Esophagus squamous epithelium (tissue), 5 donors: ENCODE data around the gene RFTN1. TPM values are rescaled to one million over a fixed set of nuclear protein-coding genes. Genes with fewer than 3 reads are reported as not detected.

Source experiments
- DNase-seq: peaks from one replicate; lab custom pipeline; 2025; lab: John Stamatoyannopoulos, UW
- H3K27ac ChIP-seq, 4 donors: fragments of 200-600 bp; sonication (generic); one replicate each; pipeline ENCODE4 v1.5.1; 2016 to 2019; ENCODE audit warnings: mild to moderate bottlenecking in 1 of 4
- H3K27me3 ChIP-seq, 4 donors: fragments of 200-600 bp; sonication (generic); 1 replicate in 3 of 4; 2 replicates in 1 of 4; pipeline versions ENCODE4 v1.5.1 to v1.6.0; 2017 to 2021; ENCODE audit warnings: antibody characterized with exemption in 1 of 4
- H3K36me3 ChIP-seq, 3 donors: fragments of 200-600 bp; sonication (generic); one replicate each; pipeline ENCODE4 v1.5.1; 2016 to 2019
- H3K4me1 ChIP-seq, 3 donors: fragments of 200-600 bp; sonication (generic); one replicate each; pipeline ENCODE4 v1.5.1; 2017 to 2019
- H3K4me3 ChIP-seq, 4 donors: fragments of 200-600 bp; sonication (generic); 1 replicate in 3 of 4; 2 replicates in 1 of 4; pipeline ENCODE4 v1.5.1; 2016 to 2019; ENCODE audit warnings: mild to moderate bottlenecking in 2 of 4, moderate library complexity in 1 of 4
- H3K9me3 ChIP-seq, 3 donors: fragments of 200-600 bp; sonication (generic); one replicate each; pipeline ENCODE4 v1.5.1; 2016 to 2019
- POLR2A ChIP-seq, 4 donors: fragments of 450-650 bp; IDR thresholded peaks; one replicate each; pipeline ENCODE4 v1.6.1; 2017; ENCODE audit warnings: antibody characterized with exemption in 4 of 4, mild to moderate bottlenecking in 4 of 4, moderate library complexity in 3 of 4
- WGBS, 2 donors: methylation state at CpG; one replicate each; pipeline ENCODE4 v1.1.5; 2018; 5-methylcytosine and 5-hydroxymethylcytosine counted together
- intact Hi-C: fragments of 100-400 bp; cut with DNase I; formaldehyde crosslinking; loops from one replicate; pipeline ENCODE4 v1.15.0; 2022
- total RNA-seq, 4 donors: library from RNA; depleted of rRNA; stranded (reverse); fragments of >200 nt; gene quantifications; one replicate each; pipeline ENCODE4 v1.1.0, GENCODE V29; 2016
- TF ChIP-seq, protein P1 (sequence below), 6 experiments: fragments of 450-650 bp in 4 of 6; fragments of 200-600 bp in 2 of 6; sonication (generic) in 2 of 6; IDR thresholded peaks; one replicate each; pipeline ENCODE4 v1.5.1; 2016 to 2019; ENCODE audit warnings: antibody characterized with exemption in 6 of 6, mild to moderate bottlenecking in 4 of 6, moderate library complexity in 4 of 6
- donor health status: DM: yes; HTN: yes; CAD: no.

Gene RFTN1
- total RNA-seq, 4 donors from 2014 or later = 5.0 to 22.7 (median 12.4) TPM

DNA sequence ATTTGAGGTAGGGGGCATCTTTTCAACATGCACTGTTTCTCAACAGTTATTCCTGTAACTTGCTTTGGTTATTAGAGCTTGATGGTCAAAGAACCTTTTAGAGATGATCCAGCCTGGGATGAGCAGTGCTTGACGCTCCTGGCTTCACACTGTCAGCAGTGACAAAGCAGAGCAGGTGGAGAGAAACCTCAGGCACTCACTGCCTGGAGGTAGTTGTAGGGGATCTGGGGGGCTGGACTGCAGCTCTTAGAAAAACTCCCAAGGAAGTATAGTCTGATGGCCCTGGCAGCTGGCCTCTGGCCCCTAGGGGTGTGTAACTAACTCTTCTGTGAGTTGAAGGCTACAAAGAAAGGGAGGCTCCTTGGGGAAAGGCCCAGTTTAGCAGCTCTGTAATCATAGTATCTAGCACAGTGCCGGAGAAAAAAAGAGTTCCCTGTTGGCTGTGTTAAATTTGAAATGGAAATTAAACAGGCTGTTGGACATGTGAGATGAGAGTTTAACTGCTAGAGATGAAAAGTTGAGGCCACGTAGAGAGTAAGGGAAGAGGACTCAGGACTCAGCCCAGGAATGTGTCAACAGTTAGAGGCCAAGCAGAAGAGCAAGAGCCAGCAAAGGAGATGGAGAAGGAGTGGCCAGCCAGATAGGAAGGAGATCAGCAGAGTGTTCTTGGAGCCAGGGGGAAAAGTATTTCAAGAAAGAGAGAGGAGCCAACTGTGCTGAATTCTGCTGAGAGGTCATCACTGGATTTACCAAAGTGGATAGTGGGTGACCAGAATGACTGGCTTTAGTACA, 234.3 kb downstream of the RFTN1 start:
- WGBS, 2 donors = 71 to 85% methylated on average over 2 of the region's 3 CpGs

DNA sequence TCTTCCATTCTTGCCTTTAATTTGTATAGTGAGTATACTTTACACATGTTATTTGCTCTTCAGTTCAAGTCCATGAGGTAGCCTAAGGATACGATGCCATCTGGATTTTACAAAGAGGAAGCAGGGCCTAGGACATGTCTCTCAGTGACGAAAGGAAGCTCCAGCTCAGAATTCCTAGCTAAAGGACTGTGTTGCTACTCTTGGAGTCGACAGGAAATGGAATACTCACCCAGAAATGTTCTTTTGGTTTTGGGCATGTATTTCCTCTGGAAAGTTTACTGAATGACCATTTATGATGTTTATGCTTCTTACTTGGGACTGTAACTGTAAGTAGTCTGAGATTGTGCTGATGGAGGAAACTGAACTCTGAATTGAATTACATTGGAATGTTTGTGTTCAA, 236.0 kb downstream of the RFTN1 start:
- no peaks in the 10 kb centered on the region for H3K27me3 ChIP-seq
- H3K36me3 ChIP-seq = peaks cover 0 to 62% (median 0%) of the 10 kb centered on the region in 3 donors
- H3K4me1 ChIP-seq = no peaks in the 10 kb centered on the region
- DNase-seq = no peak
- no peaks in the 10 kb centered on the region for H3K9me3 ChIP-seq
- no peak overlapping the region for H3K4me3 ChIP-seq
- TF ChIP-seq, protein P1, sequence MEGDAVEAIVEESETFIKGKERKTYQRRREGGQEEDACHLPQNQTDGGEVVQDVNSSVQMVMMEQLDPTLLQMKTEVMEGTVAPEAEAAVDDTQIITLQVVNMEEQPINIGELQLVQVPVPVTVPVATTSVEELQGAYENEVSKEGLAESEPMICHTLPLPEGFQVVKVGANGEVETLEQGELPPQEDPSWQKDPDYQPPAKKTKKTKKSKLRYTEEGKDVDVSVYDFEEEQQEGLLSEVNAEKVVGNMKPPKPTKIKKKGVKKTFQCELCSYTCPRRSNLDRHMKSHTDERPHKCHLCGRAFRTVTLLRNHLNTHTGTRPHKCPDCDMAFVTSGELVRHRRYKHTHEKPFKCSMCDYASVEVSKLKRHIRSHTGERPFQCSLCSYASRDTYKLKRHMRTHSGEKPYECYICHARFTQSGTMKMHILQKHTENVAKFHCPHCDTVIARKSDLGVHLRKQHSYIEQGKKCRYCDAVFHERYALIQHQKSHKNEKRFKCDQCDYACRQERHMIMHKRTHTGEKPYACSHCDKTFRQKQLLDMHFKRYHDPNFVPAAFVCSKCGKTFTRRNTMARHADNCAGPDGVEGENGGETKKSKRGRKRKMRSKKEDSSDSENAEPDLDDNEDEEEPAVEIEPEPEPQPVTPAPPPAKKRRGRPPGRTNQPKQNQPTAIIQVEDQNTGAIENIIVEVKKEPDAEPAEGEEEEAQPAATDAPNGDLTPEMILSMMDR (IDR thresholded peaks at IDR 0.05) = no peak
- no peak for TF ChIP-seq POLR2A (IDR thresholded peaks at IDR 0.05)
- intact Hi-C loops = no loop called here
- WGBS, 2 donors = 84% methylated on average over 3 of the region's 3 CpGs
- H3K27ac ChIP-seq = no peak overlapping the region

More for the DNA sequence above, 234.3 kb downstream of the RFTN1 start:
- Histone ChIP-seq H3K27ac (peak overlapping the region in 1 of 4 donors; percentile 7), H3K9me3 (no peaks in the 10 kb centered on the region), H3K4me1 (no peaks in the 10 kb centered on the region), H3K4me3 (no peak overlapping the region), H3K27me3 (no peaks in the 10 kb centered on the region), H3K36me3 (peaks cover 0 to 62% (median 0%) of the 10 kb centered on the region in 3 donors)
- DNase-seq = no peak
- TF ChIP-seq POLR2A (IDR thresholded peaks at IDR 0.05) = no peak
- TF ChIP-seq, protein P1 (IDR thresholded peaks at IDR 0.05) = no peak
- intact Hi-C loops = no loop called here

DNA sequence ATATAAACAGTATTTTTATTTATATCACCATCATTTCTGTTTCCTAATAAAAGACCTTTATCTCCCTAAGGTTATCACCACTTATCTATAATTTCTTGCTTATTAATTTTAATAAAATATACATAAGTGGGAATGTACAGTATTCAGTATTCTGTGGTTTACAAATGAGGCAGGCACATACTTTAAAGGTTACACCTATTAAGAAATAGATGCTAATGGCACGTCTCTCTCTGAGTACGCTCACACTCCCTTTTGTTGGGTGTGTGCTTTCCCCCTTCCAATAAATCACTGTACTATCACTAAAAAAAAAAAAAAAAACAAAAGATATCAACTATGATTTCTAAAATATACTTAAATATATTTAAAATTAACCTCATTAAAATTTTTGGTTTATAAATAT, 239.6 kb downstream of the RFTN1 start:
- Histone ChIP-seq H3K4me1 (no peaks in the 10 kb centered on the region), H3K27me3 (no peaks in the 10 kb centered on the region), H3K27ac (no peak overlapping the region), H3K4me3 (no peak overlapping the region), H3K36me3 (peaks cover 0 to 82% (median 9%) of the 10 kb centered on the region in 3 donors), H3K9me3 (no peaks in the 10 kb centered on the region)
- DNase-seq = no peak
- no peak for TF ChIP-seq POLR2A (IDR thresholded peaks at IDR 0.05)
- TF ChIP-seq, protein P1 (IDR thresholded peaks at IDR 0.05) = no peak
- WGBS, 2 donors = 83 to 85% methylated on average over 2 of the region's 2 CpGs
- intact Hi-C loops = no loop called here

DNA sequence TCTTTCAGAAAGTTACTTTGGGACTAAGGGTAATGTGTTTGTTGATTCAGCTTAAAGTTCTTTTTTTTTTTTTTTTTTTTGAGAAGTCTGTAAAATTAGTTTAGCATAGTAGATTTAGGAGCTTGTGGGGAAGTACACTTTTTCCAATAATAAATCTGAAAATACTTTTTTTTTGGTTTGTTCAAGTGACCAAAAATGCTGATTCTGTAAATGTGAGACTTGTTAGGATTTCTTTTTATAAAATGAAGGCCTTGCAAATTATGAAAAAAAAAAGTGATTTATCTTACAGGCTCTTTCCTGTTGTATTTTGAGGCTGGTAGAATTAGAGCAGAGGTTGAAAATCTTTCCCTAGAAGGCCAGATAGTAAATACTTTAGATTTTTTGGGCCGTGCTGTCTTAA, 240.9 kb downstream of the RFTN1 start:
- intact Hi-C loops = no loop called here
- H3K36me3 ChIP-seq = peaks cover 0 to 70% (median 9%) of the 10 kb centered on the region in 3 donors
- no peak overlapping the region for H3K27ac ChIP-seq
- peaks cover 0 to 11% (median 4%) of the 10 kb centered on the region in 3 donors for H3K4me1 ChIP-seq
- H3K4me3 ChIP-seq = no peak overlapping the region
- WGBS, 2 donors = 81 to 90% methylated on average over 1 of the region's 1 CpG
- no peaks in the 10 kb centered on the region for H3K9me3 ChIP-seq
- no peak for TF ChIP-seq POLR2A (IDR thresholded peaks at IDR 0.05)
- TF ChIP-seq, protein P1 (IDR thresholded peaks at IDR 0.05) = no peak
- no peaks in the 10 kb centered on the region for H3K27me3 ChIP-seq
- no peak for DNase-seq

DNA sequence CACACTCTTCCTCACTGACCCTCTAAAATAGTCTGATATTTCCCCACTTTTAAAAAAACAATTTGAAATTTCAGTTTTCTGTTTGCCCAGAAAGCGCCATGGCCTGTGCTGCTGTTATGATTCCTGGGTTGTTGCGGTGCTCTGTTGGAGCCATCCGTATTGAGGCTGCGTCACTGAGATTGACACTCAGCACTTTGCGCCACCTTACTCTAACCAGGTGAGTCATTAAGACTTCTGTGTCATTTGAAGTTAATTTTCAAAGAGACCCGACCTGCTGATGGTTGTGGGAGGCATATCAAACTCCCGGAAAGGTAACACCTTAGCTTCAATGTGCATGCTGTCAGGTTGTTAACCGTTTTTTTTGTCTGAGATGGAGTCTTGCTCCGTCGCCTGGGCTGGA, 242.6 kb downstream of the RFTN1 start:
- intact Hi-C loops = no loop called here
- H3K36me3 ChIP-seq = peaks cover 0 to 63% (median 9%) of the 10 kb centered on the region in 3 donors
- no peak for DNase-seq

More for the DNA sequence above, 242.6 kb downstream of the RFTN1 start:
- Histone ChIP-seq H3K4me3 (no peak overlapping the region), H3K4me1 (peaks cover 4 to 28% (median 15%) of the 10 kb centered on the region in 3 donors), H3K9me3 (no peaks in the 10 kb centered on the region), H3K27me3 (no peaks in the 10 kb centered on the region), H3K27ac (no peak overlapping the region)
- 93 to 94% methylated on average over 10 of the region's 10 CpGs for WGBS, 2 donors
- TF ChIP-seq, protein P1 (IDR thresholded peaks at IDR 0.05) = no peak
- TF ChIP-seq POLR2A (IDR thresholded peaks at IDR 0.05) = no peak
